OCI-LY3 (cell line): ENCODE data around the gene ZKSCAN3.

Experiments used
- CTCF ChIP-seq: fragments of 200-600, 300-600 bp; sonication (generic); IDR thresholded peaks from 2 replicates; pipeline ENCODE4 v1.5.1; 2014; ENCODE audit warnings: antibody characterized with exemption, low read length, low read depth
- EZH2phosphoT487 ChIP-seq: fragments of 200-600 bp; shearing (Covaris generic); IDR thresholded peaks from 2 replicates; pipeline ENCODE4 v1.6.1; 2018; ENCODE audit warnings: antibody characterized with exemption, mixed run types, low read depth

GRCh38 chr6:28401172-28401571 lies 51.4 kb downstream of the ZKSCAN3 start:
- TF ChIP-seq CTCF = no peak
- TF ChIP-seq EZH2phosphoT487 = no peak
